Sigmoid colon (tissue), 7 donors: ENCODE data around the gene CLDN14. TPM values are rescaled to one million over a fixed set of nuclear protein-coding genes. Genes with fewer than 3 reads are reported as not detected.

Source experiments
- DNase-seq: peaks from one replicate; pipeline ENCODE4 v3.0.0-alpha.2; 2019
- H3K27ac ChIP-seq, 4 donors: fragments of 200-600 bp; sonication (generic); one replicate each; pipeline ENCODE4 v1.5.1; 2016 to 2019; ENCODE audit warnings: mild to moderate bottlenecking in 1 of 4
- H3K27me3 ChIP-seq, 3 donors: fragments of 200-600 bp; sonication (generic); one replicate each; pipeline ENCODE4 v1.5.1; 2019; ENCODE audit warnings: mild to moderate bottlenecking in 1 of 3
- H3K36me3 ChIP-seq, 4 donors: fragments of 200-600 bp; sonication (generic); one replicate each; pipeline ENCODE4 v1.5.1; 2016 to 2019
- H3K4me1 ChIP-seq, 4 donors: fragments of 200-600 bp; sonication (generic); one replicate each; pipeline ENCODE4 v1.5.1; 2017 to 2019
- H3K4me3 ChIP-seq, 4 donors: fragments of 200-600 bp; sonication (generic); one replicate each; pipeline ENCODE4 v1.5.1; 2017 to 2019; ENCODE audit warnings: mild to moderate bottlenecking in 2 of 4, moderate library complexity in 1 of 4
- H3K9me3 ChIP-seq, 4 donors: fragments of 200-600 bp in 3 of 4; sonication (generic) in 3 of 4; one replicate each; pipeline versions ENCODE4 v1.5.1 to v1.6.1; 2013 to 2019
- EP300 ChIP-seq, 4 donors: sonication (generic); formaldehyde crosslinking; IDR thresholded peaks; one replicate each; pipeline ENCODE4 v1.6.1; 2017; ENCODE audit warnings: antibody characterized with exemption in 4 of 4
- POLR2A ChIP-seq, 2 donors: fragments of 450-650 bp; IDR thresholded peaks; one replicate each; pipeline ENCODE4 v1.6.1; 2016; ENCODE audit warnings: antibody characterized with exemption in 2 of 2, mild to moderate bottlenecking in 2 of 2, moderate library complexity in 2 of 2
- POLR2AphosphoS5 ChIP-seq, 4 donors: sonication (generic); formaldehyde crosslinking; IDR thresholded peaks; one replicate each; pipeline ENCODE4 v1.6.1; 2017; ENCODE audit warnings: antibody characterized with exemption in 4 of 4
- WGBS, 2 donors: extraction: QIAGEN DNeasy Blood & Tissue Kit; methylation state at CpG; one replicate each; pipeline ENCODE4 v1.1.7; 2013; 5-methylcytosine and 5-hydroxymethylcytosine counted together
- intact Hi-C: fragments of 100-400 bp; cut with DNase I; formaldehyde crosslinking; loops from one replicate; pipeline ENCODE4 v1.15.1; 2023
- polyA plus RNA-seq, 3 donors: library from polyadenylated mRNA; stranded (reverse); fragments of 200-250 nt; gene quantifications; one replicate each; pipeline ENCODE4 v1.2.3, GENCODE V29; 2013
- total RNA-seq, 4 donors: library from RNA; depleted of rRNA; stranded (reverse); fragments of >200 nt; gene quantifications; one replicate each; pipeline ENCODE4 v1.1.0, GENCODE V29; 2016
- TF ChIP-seq, protein P1 (sequence below), 4 experiments: fragments of 450-650 bp in 3 of 4; fragments of 200-600 bp in 1 of 4; IDR thresholded peaks; one replicate each; pipeline ENCODE4 v1.5.1; 2016 to 2019; ENCODE audit warnings: antibody characterized with exemption in 4 of 4, mild to moderate bottlenecking in 3 of 4, moderate library complexity in 2 of 4
- donor health status: healthy with polysubstance abuse.
- donor health status: Bipolar disorder and iron deficiency.
- donor health status: healthy.

Gene CLDN14
- total and polyA plus RNA-seq, 7 donors, result 1.3 TPM; not detected in 6

- TF ChIP-seq POLR2AphosphoS5 (IDR thresholded peaks at IDR 0.05), result no peak
- TF ChIP-seq EP300 (IDR thresholded peaks at IDR 0.05), result no peak
- TF ChIP-seq, protein P1, sequence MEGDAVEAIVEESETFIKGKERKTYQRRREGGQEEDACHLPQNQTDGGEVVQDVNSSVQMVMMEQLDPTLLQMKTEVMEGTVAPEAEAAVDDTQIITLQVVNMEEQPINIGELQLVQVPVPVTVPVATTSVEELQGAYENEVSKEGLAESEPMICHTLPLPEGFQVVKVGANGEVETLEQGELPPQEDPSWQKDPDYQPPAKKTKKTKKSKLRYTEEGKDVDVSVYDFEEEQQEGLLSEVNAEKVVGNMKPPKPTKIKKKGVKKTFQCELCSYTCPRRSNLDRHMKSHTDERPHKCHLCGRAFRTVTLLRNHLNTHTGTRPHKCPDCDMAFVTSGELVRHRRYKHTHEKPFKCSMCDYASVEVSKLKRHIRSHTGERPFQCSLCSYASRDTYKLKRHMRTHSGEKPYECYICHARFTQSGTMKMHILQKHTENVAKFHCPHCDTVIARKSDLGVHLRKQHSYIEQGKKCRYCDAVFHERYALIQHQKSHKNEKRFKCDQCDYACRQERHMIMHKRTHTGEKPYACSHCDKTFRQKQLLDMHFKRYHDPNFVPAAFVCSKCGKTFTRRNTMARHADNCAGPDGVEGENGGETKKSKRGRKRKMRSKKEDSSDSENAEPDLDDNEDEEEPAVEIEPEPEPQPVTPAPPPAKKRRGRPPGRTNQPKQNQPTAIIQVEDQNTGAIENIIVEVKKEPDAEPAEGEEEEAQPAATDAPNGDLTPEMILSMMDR (IDR thresholded peaks at IDR 0.05), result no peak
- no peak for TF ChIP-seq POLR2A (IDR thresholded peaks at IDR 0.05)
- Histone ChIP-seq H3K4me3 (no peak overlapping the region), H3K27me3 (no peaks in the 10 kb centered on the region), H3K9me3 (no peaks in the 10 kb centered on the region), H3K4me1 (no peaks in the 10 kb centered on the region), H3K27ac (no peak overlapping the region), H3K36me3 (no peaks in the 10 kb centered on the region)
- DNase-seq, result no peak
- WGBS, 2 donors, result 82 to 88% methylated on average over 14 of the region's 14 CpGs
- intact Hi-C loops, result no loop called here
Measured at GRCh38 chr21:36522219-36522808, 42.4 kb upstream of the CLDN14 start.

GRCh38 chr21:36518883-36519492 is 39.1 kb upstream of the CLDN14 start:
- H3K27ac ChIP-seq, result no peak overlapping the region
- intact Hi-C loops, result no loop called here
- H3K36me3 ChIP-seq, result no peaks in the 10 kb centered on the region
- no peaks in the 10 kb centered on the region for H3K4me1 ChIP-seq
- no peaks in the 10 kb centered on the region for H3K9me3 ChIP-seq
- peaks cover 0 to 9% (median 0%) of the 10 kb centered on the region in 3 donors for H3K27me3 ChIP-seq
- H3K4me3 ChIP-seq, result no peak overlapping the region
- 76% methylated on average over 10 of the region's 10 CpGs for WGBS, 2 donors
- TF ChIP-seq POLR2AphosphoS5 (IDR thresholded peaks at IDR 0.05), result no peak
- no peak for TF ChIP-seq EP300 (IDR thresholded peaks at IDR 0.05)
- DNase-seq, result no peak

DNA sequence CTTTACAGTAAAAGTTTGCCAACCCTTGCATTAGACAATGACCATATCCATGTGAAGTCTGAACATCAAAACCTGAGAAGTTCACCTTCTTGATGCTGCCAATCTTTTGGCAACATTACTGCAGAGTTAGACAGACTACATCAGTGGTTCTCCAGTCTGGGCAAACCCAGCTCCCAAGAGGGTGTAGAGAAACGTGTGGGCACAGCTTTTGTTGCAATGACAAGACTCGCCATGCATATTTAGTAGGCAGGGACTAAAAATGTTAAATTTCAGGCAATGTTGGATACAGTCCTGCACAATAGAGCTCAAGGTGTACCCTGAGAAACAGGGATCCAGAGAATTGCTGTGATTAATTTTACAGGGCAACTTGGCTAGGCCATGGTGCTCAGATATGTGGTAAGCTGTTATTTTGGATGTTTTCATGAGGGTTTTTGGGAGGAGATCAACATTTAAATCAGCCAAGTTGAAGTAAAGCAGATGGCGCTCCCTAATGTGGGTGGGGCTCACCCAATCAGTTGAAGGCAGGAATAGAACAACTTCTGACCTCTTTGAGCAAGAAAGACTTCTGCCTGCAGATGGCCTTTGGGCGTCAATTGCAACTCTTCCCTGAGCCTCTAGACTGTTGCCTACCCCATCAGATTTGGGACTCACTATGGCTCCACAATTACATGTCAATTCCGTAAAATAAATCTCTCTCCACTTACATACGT is 37.6 kb upstream of the CLDN14 start:
- intact Hi-C loops, result no loop called here

DNA sequence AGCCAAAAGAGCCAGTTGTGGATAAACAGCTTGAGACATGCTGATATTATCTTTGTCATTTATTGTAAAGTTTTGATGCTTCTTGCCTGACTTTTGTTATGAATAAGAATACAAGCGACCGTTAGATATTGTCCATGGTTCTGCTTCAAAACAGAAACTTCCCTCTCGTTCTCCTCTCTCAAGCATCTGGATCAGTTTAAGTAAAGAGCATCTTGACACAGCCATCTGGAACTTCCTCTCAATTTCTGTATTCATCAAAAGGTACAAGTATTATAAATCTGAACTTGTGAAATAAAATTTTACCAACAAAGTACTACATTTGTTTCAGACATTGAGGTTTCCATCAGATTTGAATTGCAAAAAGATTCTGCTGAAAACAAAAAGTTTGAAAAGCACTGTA is 36.4 kb upstream of the CLDN14 start:
- no peak overlapping the region for H3K4me3 ChIP-seq
- TF ChIP-seq POLR2A (IDR thresholded peaks at IDR 0.05), result no peak
- TF ChIP-seq POLR2AphosphoS5 (IDR thresholded peaks at IDR 0.05), result no peak
- TF ChIP-seq, protein P1 (IDR thresholded peaks at IDR 0.05), result no peak
- TF ChIP-seq EP300 (IDR thresholded peaks at IDR 0.05), result no peak
- no peak for DNase-seq
- intact Hi-C loops, result no loop called here
- H3K27ac ChIP-seq, result no peak overlapping the region
- H3K4me1 ChIP-seq, result no peaks in the 10 kb centered on the region
- H3K9me3 ChIP-seq, result no peaks in the 10 kb centered on the region
- H3K27me3 ChIP-seq, result peaks cover 0 to 9% (median 0%) of the 10 kb centered on the region in 3 donors
- no peaks in the 10 kb centered on the region for H3K36me3 ChIP-seq
- 45 to 80% methylated on average over 3 of the region's 3 CpGs for WGBS, 2 donors

More for the DNA sequence above, 37.6 kb upstream of the CLDN14 start:
- no peak overlapping the region for H3K4me3 ChIP-seq
- 84 to 91% methylated on average over 6 of the region's 6 CpGs for WGBS, 2 donors
- no peak overlapping the region for H3K27ac ChIP-seq
- H3K36me3 ChIP-seq, result no peaks in the 10 kb centered on the region
- TF ChIP-seq POLR2A (IDR thresholded peaks at IDR 0.05) (no peak), EP300 (IDR thresholded peaks at IDR 0.05) (no peak), POLR2AphosphoS5 (IDR thresholded peaks at IDR 0.05) (no peak)
- TF ChIP-seq, protein P1 (IDR thresholded peaks at IDR 0.05), result no peak
- no peaks in the 10 kb centered on the region for H3K9me3 ChIP-seq
- H3K4me1 ChIP-seq, result no peaks in the 10 kb centered on the region
- H3K27me3 ChIP-seq, result peaks cover 0 to 9% (median 0%) of the 10 kb centered on the region in 3 donors
- DNase-seq, result no peak

DNA sequence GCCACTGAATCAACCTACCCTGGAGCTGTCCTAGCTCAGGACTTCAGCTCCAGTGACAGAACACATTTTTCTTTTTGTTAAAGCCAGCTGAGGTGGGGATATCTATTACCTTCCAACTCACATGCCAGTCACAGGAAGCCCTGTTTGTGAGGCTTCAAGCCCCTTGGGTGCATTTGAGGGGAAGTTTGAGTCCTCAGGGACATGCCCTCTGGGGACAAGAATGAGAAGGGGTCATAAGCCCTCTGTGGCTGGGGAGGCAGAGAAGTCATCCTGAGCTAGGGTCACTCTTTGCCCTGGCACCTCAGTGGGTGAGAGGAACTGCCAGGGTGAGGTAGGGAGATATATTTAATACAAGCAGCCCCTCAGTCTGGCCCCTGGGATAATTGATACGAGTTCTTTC is 33.5 kb upstream of the CLDN14 start:
- Histone ChIP-seq H3K36me3 (no peaks in the 10 kb centered on the region), H3K9me3 (no peaks in the 10 kb centered on the region), H3K4me1 (no peaks in the 10 kb centered on the region), H3K27ac (no peak overlapping the region), H3K4me3 (no peak overlapping the region), H3K27me3 (peaks cover 0 to 9% (median 0%) of the 10 kb centered on the region in 3 donors)
- intact Hi-C loops, result no loop called here
- WGBS, 2 donors, result 73 to 90% methylated on average over 1 of the region's 1 CpG
- DNase-seq, result no peak
- TF ChIP-seq EP300 (IDR thresholded peaks at IDR 0.05) (no peak), POLR2A (IDR thresholded peaks at IDR 0.05) (no peak), POLR2AphosphoS5 (IDR thresholded peaks at IDR 0.05) (no peak)
- TF ChIP-seq, protein P1 (IDR thresholded peaks at IDR 0.05), result no peak
